ENCODE measurements around the gene SCAF8.

SCAF8 gene

GRCh38 chr6:154792325-154792724 lies 59.1 kb downstream of the SCAF8 start:
- Histone ChIP-seq H3K27me3 (ENCODE audit: insufficient read depth, poor library complexity, severe bottlenecking) (no peaks in the 10 kb centered on the region), H3K9me3 (ENCODE audit: severe bottlenecking) (no peaks in the 10 kb centered on the region), H3K36me3 (ENCODE audit: low read depth) (peaks cover 63% of the 10 kb centered on the region), H3K4me3 (ENCODE audit: severe bottlenecking) (no peak overlapping the region), H3K4me1 (ENCODE audit: insufficient read depth, poor library complexity, severe bottlenecking) (peaks cover 25% of the 10 kb centered on the region), H3K27ac (ENCODE audit: poor library complexity, severe bottlenecking) (peak overlapping the region; percentile 66)
- TF ChIP-seq, protein P1, sequence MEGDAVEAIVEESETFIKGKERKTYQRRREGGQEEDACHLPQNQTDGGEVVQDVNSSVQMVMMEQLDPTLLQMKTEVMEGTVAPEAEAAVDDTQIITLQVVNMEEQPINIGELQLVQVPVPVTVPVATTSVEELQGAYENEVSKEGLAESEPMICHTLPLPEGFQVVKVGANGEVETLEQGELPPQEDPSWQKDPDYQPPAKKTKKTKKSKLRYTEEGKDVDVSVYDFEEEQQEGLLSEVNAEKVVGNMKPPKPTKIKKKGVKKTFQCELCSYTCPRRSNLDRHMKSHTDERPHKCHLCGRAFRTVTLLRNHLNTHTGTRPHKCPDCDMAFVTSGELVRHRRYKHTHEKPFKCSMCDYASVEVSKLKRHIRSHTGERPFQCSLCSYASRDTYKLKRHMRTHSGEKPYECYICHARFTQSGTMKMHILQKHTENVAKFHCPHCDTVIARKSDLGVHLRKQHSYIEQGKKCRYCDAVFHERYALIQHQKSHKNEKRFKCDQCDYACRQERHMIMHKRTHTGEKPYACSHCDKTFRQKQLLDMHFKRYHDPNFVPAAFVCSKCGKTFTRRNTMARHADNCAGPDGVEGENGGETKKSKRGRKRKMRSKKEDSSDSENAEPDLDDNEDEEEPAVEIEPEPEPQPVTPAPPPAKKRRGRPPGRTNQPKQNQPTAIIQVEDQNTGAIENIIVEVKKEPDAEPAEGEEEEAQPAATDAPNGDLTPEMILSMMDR (IDR thresholded peaks at IDR 0.05; ENCODE audit: poor library complexity, severe bottlenecking) = no peak
- no peak for DNase-seq (ENCODE audit: low spot score)
- ATAC-seq (ENCODE audit: low read depth) = no peak; the same call in 2 of the 3 replicates

DNA sequence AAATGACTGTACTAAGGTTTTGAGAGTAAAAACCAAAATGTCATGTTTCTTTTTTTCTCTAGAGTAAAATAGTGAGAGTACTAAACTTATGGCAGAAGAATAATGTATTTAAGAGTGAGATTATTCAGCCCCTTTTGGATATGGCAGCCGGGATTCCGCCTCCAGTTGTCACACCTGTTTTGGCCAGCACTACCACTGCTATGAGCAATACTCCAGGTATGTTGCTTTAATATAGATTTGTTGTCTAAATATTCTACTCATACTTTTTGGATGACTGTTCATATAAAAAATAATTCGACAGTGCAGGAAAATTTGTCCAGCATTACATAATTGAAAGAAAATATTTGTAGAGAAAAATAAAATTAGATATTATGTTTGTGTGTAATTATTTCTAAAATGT lies 59.5 kb downstream of the SCAF8 start:
- Histone ChIP-seq H3K27ac (ENCODE audit: poor library complexity, severe bottlenecking) (peak overlapping the region; percentile 66), H3K4me1 (ENCODE audit: insufficient read depth, poor library complexity, severe bottlenecking) (peaks cover 25% of the 10 kb centered on the region), H3K36me3 (ENCODE audit: low read depth) (peaks cover 63% of the 10 kb centered on the region), H3K27me3 (ENCODE audit: insufficient read depth, poor library complexity, severe bottlenecking) (no peaks in the 10 kb centered on the region), H3K9me3 (ENCODE audit: severe bottlenecking) (no peaks in the 10 kb centered on the region), H3K4me3 (ENCODE audit: severe bottlenecking) (no peak overlapping the region)
- TF ChIP-seq, protein P1 (IDR thresholded peaks at IDR 0.05; ENCODE audit: poor library complexity, severe bottlenecking) = no peak
- no peak for DNase-seq (ENCODE audit: low spot score)
- ATAC-seq (ENCODE audit: low read depth) = peak; percentile 97

- Histone ChIP-seq H3K36me3 (ENCODE audit: low read depth) (peaks cover 76% of the 10 kb centered on the region), H3K9me3 (ENCODE audit: severe bottlenecking) (no peaks in the 10 kb centered on the region), H3K4me1 (ENCODE audit: insufficient read depth, poor library complexity, severe bottlenecking) (peaks cover 17% of the 10 kb centered on the region), H3K4me3 (ENCODE audit: severe bottlenecking) (no peak overlapping the region), H3K27me3 (ENCODE audit: insufficient read depth, poor library complexity, severe bottlenecking) (no peaks in the 10 kb centered on the region), H3K27ac (ENCODE audit: poor library complexity, severe bottlenecking) (no peak overlapping the region)
- ATAC-seq (ENCODE audit: low read depth) (no peak), DNase-seq (ENCODE audit: low spot score) (no peak)
- TF ChIP-seq, protein P1 (IDR thresholded peaks at IDR 0.05; ENCODE audit: poor library complexity, severe bottlenecking) = no peak
These were observed 63.3 kb downstream of the SCAF8 start for GRCh38 chr6:154796484-154796883.

DNA sequence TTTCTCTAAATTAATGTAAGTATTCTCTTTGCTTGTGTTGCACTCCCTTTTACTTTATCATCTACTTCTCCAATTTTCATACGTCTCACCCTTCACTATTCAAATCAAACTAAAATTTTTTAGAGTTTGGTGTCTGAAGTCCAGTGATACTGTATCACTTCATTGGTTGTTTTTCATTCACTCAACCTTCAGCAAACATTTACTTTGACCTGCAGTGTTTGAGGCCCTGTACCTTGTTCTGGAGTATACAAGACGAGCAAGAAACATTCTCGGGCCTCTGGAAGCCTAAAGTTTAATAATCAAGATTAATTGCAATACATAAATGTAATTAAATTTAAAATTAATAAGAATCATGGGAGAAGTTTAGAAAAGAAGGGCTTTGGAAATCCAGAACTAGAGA lies 64.6 kb downstream of the SCAF8 start:
- TF ChIP-seq, protein P1 (IDR thresholded peaks at IDR 0.05; ENCODE audit: poor library complexity, severe bottlenecking) = no peak
- Histone ChIP-seq H3K36me3 (ENCODE audit: low read depth) (peaks cover 90% of the 10 kb centered on the region), H3K4me3 (ENCODE audit: severe bottlenecking) (no peak overlapping the region), H3K27me3 (ENCODE audit: insufficient read depth, poor library complexity, severe bottlenecking) (no peaks in the 10 kb centered on the region), H3K4me1 (ENCODE audit: insufficient read depth, poor library complexity, severe bottlenecking) (peaks cover 4% of the 10 kb centered on the region), H3K27ac (ENCODE audit: poor library complexity, severe bottlenecking) (no peak overlapping the region), H3K9me3 (ENCODE audit: severe bottlenecking) (no peaks in the 10 kb centered on the region)
- ATAC-seq (ENCODE audit: low read depth) (no peak), DNase-seq (ENCODE audit: low spot score) (no peak)

GRCh38 chr6:154800338-154800737 lies 67.1 kb downstream of the SCAF8 start:
- no peaks in the 10 kb centered on the region for H3K9me3 ChIP-seq (ENCODE audit: severe bottlenecking)
- no peaks in the 10 kb centered on the region for H3K27me3 ChIP-seq (ENCODE audit: insufficient read depth, poor library complexity, severe bottlenecking)
- H3K4me3 ChIP-seq (ENCODE audit: severe bottlenecking) = no peak overlapping the region
- DNase-seq (ENCODE audit: low spot score) (no peak), ATAC-seq (ENCODE audit: low read depth) (no peak)
- TF ChIP-seq, protein P1 (IDR thresholded peaks at IDR 0.05; ENCODE audit: poor library complexity, severe bottlenecking) = no peak
- H3K4me1 ChIP-seq (ENCODE audit: insufficient read depth, poor library complexity, severe bottlenecking) = no peaks in the 10 kb centered on the region
- no peak overlapping the region for H3K27ac ChIP-seq (ENCODE audit: poor library complexity, severe bottlenecking)
- peaks cover 87% of the 10 kb centered on the region for H3K36me3 ChIP-seq (ENCODE audit: low read depth)

All from RWPE2 (cell line).